Femur (tissue), 1 donor: ENCODE results near the gene PRR36.
"Not testable (repeated sequence)": the region's sequence is repeated elsewhere in the genome, so short reads cannot be mapped to it uniquely, and the experiment has no call there.

Source experiments
- DNase-seq: peaks from one replicate; pipeline ENCODE4 v3.0.0-alpha.2; 2017

PRR36 gene

DNA sequence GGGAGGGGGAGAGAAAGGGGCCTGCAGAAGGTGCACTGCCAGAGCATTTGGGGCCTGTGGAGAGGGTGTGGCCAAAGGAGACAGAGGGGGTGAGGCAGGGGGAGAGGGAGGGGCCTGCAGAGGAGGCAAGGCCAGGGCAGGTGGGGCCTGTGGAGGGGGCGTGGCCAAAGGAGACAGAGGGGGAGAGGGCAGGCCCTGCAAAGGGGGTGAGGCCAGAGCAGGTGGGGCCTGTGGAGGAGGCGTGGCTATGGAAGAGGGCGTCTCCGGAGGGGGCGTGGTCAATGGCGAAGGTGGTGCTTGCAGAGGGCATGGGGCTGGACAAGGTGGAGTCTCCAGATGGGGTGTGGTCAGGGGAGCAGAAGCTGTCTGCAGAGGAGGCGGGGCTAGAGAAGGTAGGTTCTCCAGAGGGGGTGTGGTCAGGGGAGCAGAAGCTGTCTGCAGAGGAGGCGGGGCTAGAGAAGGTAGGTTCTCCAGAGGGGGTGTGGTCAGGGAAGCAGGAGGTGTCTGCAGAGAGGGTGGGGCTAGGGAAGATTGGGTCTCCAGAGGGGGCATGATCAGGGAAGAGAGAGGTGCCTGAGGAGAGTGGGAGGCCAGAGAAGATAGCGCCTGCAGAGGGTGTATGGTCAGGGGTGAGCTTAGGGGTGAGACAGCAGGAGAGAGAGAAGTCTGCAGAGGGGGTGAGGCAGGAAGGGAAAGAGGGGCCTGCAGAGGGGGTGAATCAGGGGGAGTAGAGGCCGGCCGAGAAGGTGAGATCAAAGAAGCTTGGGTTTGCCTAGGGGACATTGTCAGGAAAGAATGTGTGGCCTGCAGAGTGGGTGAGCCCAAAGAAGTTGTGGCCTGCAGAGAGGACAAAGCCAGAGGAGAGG is 3.4 kb downstream of the PRR36 start:
- peak; percentile 90 for DNase-seq

DNA sequence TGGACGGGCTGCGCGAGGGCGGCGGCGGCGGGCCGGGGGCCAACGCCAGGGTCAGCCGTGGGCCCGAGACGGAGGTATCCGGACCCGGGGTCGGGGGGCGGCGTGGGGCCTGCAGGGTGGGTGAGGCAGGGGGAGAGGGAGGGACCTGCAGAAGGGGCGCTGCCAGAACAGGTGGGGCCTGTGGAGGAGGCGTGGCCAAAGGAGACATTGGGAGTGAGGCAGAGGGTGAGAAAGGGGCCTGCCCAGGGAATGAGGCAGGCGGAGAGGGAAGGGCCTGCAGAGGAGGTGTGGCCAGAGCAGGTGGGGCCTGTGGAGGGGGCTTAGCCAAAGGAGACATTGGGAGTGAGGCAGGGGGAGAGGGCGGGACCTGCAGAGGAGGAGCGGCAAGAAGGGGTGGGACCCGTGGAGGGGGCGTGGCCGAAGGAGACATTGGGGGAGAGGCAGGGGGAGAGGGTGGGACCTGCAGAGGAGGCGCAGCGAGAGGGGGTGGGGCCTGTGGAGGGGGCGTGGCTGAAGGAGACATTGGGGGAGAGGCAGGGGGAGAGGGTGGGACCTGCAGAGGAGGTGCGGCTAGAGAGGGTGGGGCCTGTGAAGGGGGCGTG is 4.2 kb downstream of the PRR36 start:
- peak; percentile 88 for DNase-seq

DNA sequence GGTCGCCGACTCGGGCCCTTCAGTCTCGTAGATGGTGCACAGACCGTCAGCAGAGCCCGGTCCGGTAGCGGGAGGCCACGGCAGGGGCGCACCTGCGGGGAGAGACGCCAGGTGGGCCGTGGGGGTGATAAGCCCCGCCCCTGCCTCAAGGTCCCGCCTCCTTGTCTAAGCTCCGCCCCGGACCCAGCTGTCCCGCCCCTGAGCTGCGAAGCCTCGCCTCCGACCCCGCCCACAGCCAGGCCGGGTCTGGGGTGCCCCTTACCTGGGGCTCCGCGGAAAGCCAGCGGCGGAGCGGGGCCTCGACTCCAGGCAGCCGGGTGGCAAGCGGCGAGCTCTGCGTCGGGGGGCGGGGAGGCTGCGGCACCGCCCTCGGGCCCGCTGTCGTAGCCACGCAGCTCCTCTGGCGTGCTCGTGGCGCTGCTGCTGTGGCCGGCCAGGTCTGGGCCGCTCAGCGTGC is 4.7 kb downstream of the PRR36 start:
- peak; percentile 82 for DNase-seq

DNA sequence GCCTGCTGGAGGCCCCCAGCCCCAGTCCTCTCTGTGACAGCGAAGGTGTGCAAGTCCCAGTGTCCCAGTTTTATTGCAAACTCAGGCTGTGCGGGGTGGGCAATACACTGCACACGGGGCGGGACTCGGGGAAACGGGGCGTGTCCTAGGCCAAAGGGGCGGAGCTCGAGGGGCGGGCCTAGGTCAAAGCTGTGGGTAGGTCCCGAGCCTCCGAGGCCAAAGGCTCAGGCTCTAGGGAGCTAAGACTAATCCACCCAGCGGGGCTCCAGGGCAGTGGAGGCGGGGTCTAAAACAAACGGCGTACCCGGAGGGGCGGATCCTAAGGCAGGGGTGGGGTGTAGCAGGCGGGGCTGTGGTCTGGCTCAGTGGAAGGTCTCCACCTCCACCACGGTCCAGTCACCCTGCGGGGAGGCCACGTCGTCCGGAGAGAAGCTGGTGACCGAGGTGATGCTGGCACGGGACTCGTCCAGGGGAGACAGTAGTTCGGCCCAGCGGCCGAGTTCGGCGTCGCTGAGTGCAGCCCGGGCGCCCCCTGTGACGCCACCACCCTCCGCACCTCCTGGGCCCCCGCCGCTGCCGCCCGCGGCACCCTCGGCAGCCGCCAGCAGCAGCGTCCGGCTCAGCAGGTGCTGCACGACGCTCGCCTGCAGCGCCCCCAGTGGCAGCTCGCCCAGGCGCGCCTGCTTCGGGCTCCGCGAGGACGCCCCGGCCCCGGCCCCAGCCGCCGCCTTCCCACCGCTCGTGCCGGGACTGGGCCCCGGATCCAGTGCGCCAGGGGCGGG is 5.3 kb downstream of the PRR36 start:
- peak; percentile 80 for DNase-seq

DNA sequence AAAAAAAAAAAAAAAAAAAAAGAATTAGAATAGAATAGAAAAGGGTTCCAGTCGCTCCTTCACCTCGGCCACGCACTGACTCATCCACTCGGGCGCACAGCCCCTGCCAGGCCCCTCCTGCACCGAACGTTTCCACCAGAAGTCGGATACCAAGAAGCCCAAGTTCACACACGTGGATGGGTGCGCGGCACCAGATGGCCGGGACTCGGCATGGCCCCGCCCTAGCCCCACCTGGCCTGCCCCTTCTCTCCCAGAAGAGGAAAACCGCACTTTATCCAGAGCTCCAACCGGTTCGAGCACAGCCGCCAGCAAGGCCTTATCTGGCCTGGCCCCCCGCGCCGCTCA is 5.9 kb downstream of the PRR36 start:
- DNase-seq, result no peak

GRCh38 chr19:7867092-7867844 is 6.9 kb downstream of the PRR36 start:
- DNase-seq, result no peak

DNA sequence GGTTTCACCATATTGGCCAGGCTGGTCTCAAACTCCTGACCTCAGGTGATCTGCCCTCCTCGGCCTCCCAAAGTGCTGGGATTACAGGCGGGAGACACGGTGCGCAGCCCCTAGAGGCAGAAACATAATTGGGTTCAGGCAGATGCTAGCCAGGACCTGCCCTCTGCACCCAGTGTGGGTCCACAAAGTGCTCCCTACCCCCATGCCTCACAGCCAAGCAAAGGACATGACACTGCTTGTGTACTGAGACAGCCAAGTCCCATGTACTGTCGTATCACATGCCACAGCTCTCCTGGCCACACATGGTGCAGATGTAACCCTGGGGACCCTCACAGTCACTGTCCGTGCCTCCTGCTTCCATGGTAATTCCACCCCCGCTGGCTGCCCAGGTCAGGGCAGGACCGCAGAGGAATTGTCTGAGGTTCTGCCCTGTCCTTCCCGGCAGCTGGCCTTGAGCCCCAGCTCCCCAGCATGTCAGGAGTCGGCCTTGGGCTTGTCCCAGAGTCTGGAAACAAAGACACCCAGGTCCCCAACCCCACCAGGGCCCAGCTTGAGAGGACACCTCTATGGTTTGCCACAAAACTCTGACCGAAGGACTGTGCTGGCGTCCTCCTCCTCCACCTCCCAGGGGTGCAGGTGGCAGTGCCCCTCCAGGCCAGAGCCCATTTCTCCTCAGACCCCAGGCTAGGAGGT is 7.6 kb downstream of the PRR36 start:
- no peak for DNase-seq

- DNase-seq, result no peak
These were observed 8.8 kb downstream of the PRR36 start for GRCh38 chr19:7865262-7865911.

DNA sequence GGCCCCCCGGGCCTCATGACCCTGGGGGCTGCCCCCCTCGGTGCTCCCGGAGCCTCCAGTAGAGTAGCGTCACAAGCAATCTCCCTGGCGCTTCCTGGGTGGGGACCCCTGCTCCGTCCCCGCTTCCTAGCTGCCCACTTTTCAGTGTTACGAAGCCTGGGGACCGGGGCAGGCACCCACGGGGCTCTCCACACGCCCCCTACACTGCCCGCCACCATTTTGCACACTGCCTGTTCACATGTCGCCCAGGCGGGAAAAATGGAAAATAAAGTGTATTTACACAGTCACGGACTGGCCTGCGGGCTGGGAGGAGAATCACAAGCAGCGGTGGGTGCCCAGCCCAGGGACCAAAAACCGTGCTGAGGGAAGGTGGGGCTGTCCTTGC is 9.5 kb downstream of the PRR36 start:
- no peak for DNase-seq

GRCh38 chr19:7863971-7864689 is 10.1 kb downstream of the PRR36 start:
- no peak for DNase-seq

DNA sequence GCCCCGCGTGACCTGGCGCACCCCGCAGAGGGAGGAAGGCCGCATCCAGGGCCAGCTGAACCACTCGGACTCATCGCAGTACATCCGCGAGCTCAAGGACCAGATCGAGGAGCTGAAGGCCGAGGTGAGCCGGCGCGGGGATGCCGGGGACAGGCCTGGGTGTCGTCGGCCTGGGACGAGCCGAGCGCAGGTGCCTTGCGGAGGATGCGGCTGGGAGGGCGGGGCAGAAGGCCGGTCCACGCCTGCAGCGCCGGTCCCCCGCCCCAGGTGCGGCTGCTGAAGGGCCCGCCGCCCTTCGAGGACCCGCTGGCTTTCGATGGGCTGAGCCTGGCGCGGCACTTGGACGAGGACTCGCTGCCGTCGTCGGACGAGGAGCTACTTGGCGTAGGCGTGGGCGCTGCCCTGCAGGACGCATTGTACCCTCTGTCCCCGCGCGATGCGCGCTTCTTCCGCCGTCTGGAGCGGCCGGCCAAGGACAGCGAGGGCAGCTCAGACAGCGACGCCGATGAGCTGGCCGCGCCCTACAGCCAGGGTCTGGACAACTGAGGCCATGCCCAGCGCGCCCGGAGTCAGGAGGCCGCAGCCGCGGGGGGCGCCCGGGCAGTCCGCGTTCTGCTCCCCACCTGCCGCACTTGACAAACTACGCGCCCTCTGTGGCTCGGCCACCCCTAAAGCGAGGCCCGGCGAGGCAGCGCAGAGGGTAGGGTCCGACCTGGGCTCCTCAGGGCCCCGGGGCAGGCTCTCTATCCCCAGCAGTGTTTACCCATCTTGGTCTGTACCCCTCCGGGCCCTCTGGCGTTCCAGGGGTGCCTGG is 10.8 kb downstream of the PRR36 start:
- DNase-seq, result no peak

DNA sequence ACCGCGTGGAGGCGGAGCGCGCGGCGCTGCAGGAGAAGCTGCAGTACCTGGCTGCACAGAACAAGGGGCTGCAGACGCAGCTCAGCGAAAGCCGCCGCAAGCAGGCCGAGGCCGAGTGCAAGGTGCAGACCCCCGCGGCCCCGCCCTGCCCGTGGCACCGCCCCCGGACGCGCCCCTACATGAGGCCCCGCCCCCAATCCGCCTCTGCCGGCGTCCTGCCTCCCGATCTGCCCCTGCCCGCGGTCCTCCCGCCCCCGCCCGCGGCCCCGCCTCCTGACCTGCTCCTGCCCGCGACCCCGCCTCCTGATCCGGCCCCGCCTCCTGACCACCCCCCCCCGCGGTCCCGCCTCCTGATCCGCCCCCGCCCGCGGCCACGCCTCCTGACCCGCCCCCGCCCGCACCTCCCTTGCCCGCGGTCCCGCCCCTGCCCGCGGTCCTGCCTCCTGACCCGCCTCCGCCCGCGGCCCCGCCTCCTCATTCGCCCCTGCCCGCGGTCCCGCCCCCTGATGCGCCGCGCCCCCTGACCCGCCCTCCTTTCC is 11.7 kb downstream of the PRR36 start:
- DNase-seq, result peak; percentile 83

GRCh38 chr19:7861619-7862412 is 12.4 kb downstream of the PRR36 start:
- peak; percentile 46 for DNase-seq

DNA sequence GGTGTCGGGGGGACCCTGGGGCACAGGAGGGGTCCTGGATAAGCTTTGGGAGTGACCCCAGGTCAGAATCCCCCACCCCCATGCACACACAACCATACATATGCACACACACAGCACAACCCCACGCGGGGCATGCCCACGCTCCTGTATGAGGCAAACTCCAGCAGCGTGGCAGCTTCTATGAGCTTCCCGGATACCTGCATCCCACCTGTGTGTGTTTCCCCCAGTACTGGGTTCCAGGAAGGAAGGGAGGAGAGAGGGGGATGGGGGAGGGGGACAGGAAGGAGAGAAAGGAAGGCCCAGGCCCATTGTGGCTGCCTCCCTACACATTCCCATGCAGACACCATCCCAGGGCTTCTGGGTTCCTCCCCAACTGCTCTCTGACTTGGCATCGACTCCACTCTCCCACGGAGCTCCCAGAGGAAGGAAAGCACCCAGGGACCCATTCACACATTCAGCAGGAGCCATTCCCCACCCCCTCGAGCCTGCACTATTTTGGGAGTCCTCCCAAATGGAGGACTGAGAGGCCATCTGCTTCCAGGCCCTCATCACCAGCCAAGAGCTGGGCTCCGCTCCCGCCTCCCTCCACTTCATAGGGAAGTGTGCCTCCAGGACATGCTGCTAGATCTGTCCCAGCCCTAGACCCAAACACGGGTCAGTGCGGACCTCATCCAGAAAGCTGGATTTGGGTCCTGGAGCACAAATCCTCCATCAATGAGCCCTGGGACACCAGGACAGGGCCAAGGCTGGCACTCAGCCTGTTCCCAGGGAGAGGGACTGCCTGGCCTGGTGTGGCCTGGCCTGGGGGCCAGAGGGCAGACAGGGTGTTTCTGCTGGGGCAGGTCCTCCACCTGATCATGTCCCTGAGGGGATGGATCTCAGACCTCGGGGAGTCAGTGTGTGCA is 13.2 kb downstream of the PRR36 start:
- DNase-seq, result peak; percentile 60

- no peak for DNase-seq
These were observed 14.1 kb downstream of the PRR36 start for GRCh38 chr19:7859831-7860713.

DNA sequence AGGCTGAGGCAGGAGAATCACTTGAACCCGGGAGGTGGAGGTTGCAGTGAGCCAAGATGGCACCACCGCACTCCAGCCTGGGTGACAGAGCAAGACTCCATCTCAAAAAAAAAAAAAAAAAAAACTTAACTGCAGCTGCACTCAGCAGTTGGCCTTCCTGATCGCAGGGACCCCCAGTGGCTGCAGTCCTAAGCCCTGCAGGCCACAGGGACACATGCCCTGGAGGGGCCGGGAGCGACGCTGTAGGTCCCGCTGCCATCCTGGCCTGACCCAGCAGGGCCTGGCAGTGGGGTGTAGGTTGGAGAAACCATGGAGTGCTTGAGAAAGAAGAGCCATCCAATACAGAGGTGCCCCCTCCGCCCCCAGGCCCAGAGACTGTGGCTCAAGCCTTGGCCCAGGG is 15.1 kb downstream of the PRR36 start:
- not testable (repeated sequence) for DNase-seq
